Panc1 (cell line): Measurements from ENCODE around the gene PLCG1. TPM values are rescaled to one million over a fixed set of nuclear protein-coding genes. Genes with fewer than 3 reads are reported as not detected.

Experiments
- ATAC-seq: fragments of 200-7000 bp; cut with Tn5 transposase; 2 replicates; pipeline ENCODE4 v1.9.1; 2020; ENCODE audit warnings: mild to moderate bottlenecking, moderate library complexity
- BruUV-seq: library from RNA; stranded (reverse); fragments of 400-500 nt; replicated peaks from 2 replicates; lab custom pipeline; 2021; lab: Mats Ljungman, UMichigan
- CTCF ChIA-PET: fragments of 300-600 bp; sonication (Branson Sonifier 250); formaldehyde crosslinking; loops from one replicate; lab custom pipeline; 2022; ENCODE audit warnings: antibody characterized with exemption; lab: Charles Lee
- POLR2A ChIA-PET: fragments of 300-600 bp; sonication (Branson Sonifier 250); formaldehyde crosslinking; loops from one replicate; lab custom pipeline; 2022; ENCODE audit warnings: antibody characterized with exemption; lab: Charles Lee
- DNase-seq: peaks from one replicate; pipeline ENCODE4 v3.0.0-alpha.2; 2010; ENCODE audit warnings: low read depth, low spot score
- H3K27ac ChIP-seq: 2 replicates; pipeline ENCODE4 v1.5.1; 2011; ENCODE audit warnings: mild to moderate bottlenecking, low read length, inconsistent platforms
- H3K27me3 ChIP-seq: fragments of 200-500 bp; sonication (Bioruptor generic); 2 replicates; pipeline ENCODE4 v1.6.0; 2014; ENCODE audit warnings: low read length, inconsistent platforms; ENCODE audit not compliant: control insufficient read depth, insufficient read depth
- H3K36me3 ChIP-seq: fragments of 200-500 bp; sonication (Bioruptor generic); 2 replicates; pipeline ENCODE4 v1.5.1; 2014; ENCODE audit warnings: inconsistent platforms, mild to moderate bottlenecking, low read length, moderate library complexity; ENCODE audit not compliant: control insufficient read depth, insufficient read depth
- H3K4me1 ChIP-seq: 2 replicates; pipeline ENCODE4 v1.5.1; 2011; ENCODE audit warnings: inconsistent platforms, mild to moderate bottlenecking, low read length, moderate library complexity; ENCODE audit not compliant: control insufficient read depth, insufficient read depth
- H3K4me3 ChIP-seq, 2 experiments: 2 replicates each; pipeline ENCODE4 v1.5.1; 2011 to 2012; ENCODE audit warnings: low read depth in 2 of 2, low read length in 2 of 2, mild to moderate bottlenecking in 2 of 2, inconsistent platforms in 1 of 2, moderate library complexity in 1 of 2
- H3K9me3 ChIP-seq: fragments of 200-500 bp; sonication (Bioruptor generic); 2 replicates; pipeline ENCODE4 v1.5.1; 2014; ENCODE audit warnings: low read depth, mild to moderate bottlenecking, inconsistent platforms, low read length, moderate library complexity; ENCODE audit not compliant: control insufficient read depth, insufficient read depth
- CTCF ChIP-seq: fragments of 450-650 bp; IDR thresholded peaks from 2 replicates; pipeline ENCODE4 v1.5.1; 2017; ENCODE audit warnings: mild to moderate bottlenecking
- POLR2AphosphoS5 ChIP-seq: IDR thresholded peaks from 2 replicates; pipeline ENCODE4 v1.6.1; 2012; ENCODE audit warnings: mild to moderate bottlenecking, low read depth, low read length, moderate library complexity
- SIN3A ChIP-seq: IDR thresholded peaks from 2 replicates; pipeline ENCODE4 v1.6.1; 2012; ENCODE audit warnings: low read depth, mild to moderate bottlenecking, low read length, moderate library complexity, borderline replicate concordance; ENCODE audit not compliant: insufficient read depth
- TCF7L2 ChIP-seq: IDR thresholded peaks from 2 replicates; pipeline ENCODE4 v1.6.1; 2011; ENCODE audit warnings: mild to moderate bottlenecking, low read depth, low read length, inconsistent platforms
- in situ Hi-C: cut with HindIII; loops from 2 replicates; pipeline ENCODE4 v1.10.0; 2016; ENCODE audit warnings: low sequenced_read_pairs, low pct_unique_long_range_greater_than_20kb
- intact Hi-C: fragments of 100-400 bp; cut with micrococcal nuclease; formaldehyde crosslinking; loops from one replicate; pipeline ENCODE4 v1.10.0; 2022; ENCODE audit not compliant: unreplicated experiment
- total RNA-seq: library from RNA; stranded (reverse); gene quantifications from one replicate; pipeline ENCODE4 v1.2.1, GENCODE V29; 2021; ENCODE audit not compliant: unreplicated experiment
- TF ChIP-seq, protein P1 (sequence below), 2 experiments: IDR thresholded peaks; 2 replicates each; pipeline ENCODE4 v1.6.1; 2011 to 2012; ENCODE audit warnings: low read depth in 2 of 2, control low read depth in 1 of 2, low read length in 1 of 2, mild to moderate bottlenecking in 1 of 2, moderate library complexity in 1 of 2; ENCODE audit not compliant: insufficient read depth in 1 of 2

The PLCG1 gene
- total RNA-seq, 1 experiment from 2014 or later, result 159 TPM

DNA sequence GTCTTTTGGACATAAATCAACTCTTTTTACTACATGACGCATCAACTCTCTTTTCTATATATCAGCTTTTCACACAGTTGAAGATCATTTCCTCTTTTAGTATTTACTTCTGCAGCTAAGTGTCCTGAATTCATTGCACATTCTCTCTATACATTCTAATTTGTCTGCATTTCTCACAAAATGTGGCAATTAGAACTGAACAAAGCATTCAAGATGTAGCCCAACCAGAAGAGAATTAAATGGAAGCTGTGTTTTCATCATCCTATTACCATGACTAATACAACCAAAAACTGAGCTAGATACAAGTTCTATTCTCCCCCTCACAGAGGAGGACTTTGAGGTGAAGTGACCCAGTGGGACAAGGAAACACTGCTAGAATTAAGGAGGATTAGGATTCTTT is 86.9 kb downstream of the PLCG1 start:
- H3K4me1 ChIP-seq, result no peaks in the 10 kb centered on the region
- in situ Hi-C loops (no loop called here), intact Hi-C loops (no loop called here)
- BruUV-seq, result no TSS peak
- no peaks in the 10 kb centered on the region for H3K9me3 ChIP-seq
- TF ChIP-seq CTCF (no peak), POLR2AphosphoS5 (no peak), TCF7L2 (no peak), SIN3A (no peak)
- TF ChIP-seq, protein P1, sequence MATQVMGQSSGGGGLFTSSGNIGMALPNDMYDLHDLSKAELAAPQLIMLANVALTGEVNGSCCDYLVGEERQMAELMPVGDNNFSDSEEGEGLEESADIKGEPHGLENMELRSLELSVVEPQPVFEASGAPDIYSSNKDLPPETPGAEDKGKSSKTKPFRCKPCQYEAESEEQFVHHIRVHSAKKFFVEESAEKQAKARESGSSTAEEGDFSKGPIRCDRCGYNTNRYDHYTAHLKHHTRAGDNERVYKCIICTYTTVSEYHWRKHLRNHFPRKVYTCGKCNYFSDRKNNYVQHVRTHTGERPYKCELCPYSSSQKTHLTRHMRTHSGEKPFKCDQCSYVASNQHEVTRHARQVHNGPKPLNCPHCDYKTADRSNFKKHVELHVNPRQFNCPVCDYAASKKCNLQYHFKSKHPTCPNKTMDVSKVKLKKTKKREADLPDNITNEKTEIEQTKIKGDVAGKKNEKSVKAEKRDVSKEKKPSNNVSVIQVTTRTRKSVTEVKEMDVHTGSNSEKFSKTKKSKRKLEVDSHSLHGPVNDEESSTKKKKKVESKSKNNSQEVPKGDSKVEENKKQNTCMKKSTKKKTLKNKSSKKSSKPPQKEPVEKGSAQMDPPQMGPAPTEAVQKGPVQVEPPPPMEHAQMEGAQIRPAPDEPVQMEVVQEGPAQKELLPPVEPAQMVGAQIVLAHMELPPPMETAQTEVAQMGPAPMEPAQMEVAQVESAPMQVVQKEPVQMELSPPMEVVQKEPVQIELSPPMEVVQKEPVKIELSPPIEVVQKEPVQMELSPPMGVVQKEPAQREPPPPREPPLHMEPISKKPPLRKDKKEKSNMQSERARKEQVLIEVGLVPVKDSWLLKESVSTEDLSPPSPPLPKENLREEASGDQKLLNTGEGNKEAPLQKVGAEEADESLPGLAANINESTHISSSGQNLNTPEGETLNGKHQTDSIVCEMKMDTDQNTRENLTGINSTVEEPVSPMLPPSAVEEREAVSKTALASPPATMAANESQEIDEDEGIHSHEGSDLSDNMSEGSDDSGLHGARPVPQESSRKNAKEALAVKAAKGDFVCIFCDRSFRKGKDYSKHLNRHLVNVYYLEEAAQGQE (IDR thresholded peaks at IDR 0.05; ENCODE audit: insufficient read depth in 1 of 2, low read depth in 2 of 2, low read length in 1 of 2), result no peak
- no peaks in the 10 kb centered on the region for H3K27me3 ChIP-seq
- H3K4me3 ChIP-seq, result no peak overlapping the region
- H3K27ac ChIP-seq, result no peak overlapping the region
- H3K36me3 ChIP-seq, result no peaks in the 10 kb centered on the region
- POLR2A ChIA-PET, result interaction anchor here (0.6 kb wide), 1 partner anchor 78 kb away, joined by 3 read pairs; no protein-coding TSS in a partner anchor
- CTCF ChIA-PET, result no interaction called here
- no peak for ATAC-seq
- DNase-seq, result no peak

DNA sequence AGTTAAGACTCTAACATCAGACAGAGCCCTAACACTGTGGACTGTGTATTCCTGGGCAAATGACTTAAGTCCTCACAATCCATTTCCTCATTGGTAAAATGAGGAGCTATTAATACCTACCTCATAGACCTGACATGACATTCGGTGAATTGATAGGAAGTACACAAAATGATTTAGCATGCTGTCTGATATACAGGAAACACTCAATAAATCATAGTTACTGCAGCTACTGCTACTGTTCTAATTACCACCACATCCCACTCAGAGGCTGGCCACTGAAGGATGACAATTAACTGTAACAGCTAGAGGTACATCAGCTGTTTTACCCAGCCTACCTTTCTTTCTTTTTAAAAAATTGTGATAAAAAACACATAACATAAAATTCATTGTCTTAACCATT is 87.7 kb downstream of the PLCG1 start:
- ATAC-seq, result no peak
- H3K36me3 ChIP-seq, result no peaks in the 10 kb centered on the region
- no peaks in the 10 kb centered on the region for H3K9me3 ChIP-seq
- ChIA-PET POLR2A (no interaction called here), CTCF (no interaction called here)
- DNase-seq, result no peak
- no peak overlapping the region for H3K27ac ChIP-seq
- H3K4me3 ChIP-seq, result no peak overlapping the region
- intact Hi-C loops, result no loop called here
- no peaks in the 10 kb centered on the region for H3K4me1 ChIP-seq
- H3K27me3 ChIP-seq, result no peaks in the 10 kb centered on the region
- no TSS peak for BruUV-seq
- no peak for TF ChIP-seq TCF7L2
- TF ChIP-seq POLR2AphosphoS5, result no peak
- no peak for TF ChIP-seq SIN3A
- in situ Hi-C loops, result no loop called here

DNA sequence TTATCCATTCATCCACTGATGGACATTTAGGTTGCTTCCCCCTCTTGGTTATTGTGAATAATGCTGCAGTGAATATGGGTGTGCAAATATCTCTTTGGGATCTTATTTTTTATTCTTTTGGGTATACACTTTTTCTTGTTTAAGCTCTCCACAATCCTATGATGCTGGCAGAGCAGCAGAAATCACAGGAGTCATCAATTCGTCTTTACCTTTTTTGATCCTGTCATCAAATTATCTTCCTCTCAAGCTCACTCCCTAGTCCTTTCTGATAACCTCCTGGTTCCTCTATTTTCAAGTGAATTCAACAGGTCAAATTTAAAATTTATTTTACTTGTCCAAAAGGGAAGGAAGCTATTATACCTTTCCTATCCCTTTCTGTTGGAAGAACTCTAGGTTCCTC is 89.1 kb downstream of the PLCG1 start:
- TF ChIP-seq, protein P1 (IDR thresholded peaks at IDR 0.05; ENCODE audit: insufficient read depth in 1 of 2, low read depth in 2 of 2, low read length in 1 of 2), result no peak
- TF ChIP-seq SIN3A (no peak), POLR2AphosphoS5 (no peak), CTCF (no peak), TCF7L2 (no peak)
- Histone ChIP-seq H3K4me3 (no peak overlapping the region), H3K36me3 (no peaks in the 10 kb centered on the region), H3K27me3 (no peaks in the 10 kb centered on the region), H3K9me3 (no peaks in the 10 kb centered on the region), H3K4me1 (no peaks in the 10 kb centered on the region), H3K27ac (no peak overlapping the region)
- BruUV-seq, result no TSS peak
- in situ Hi-C loops, result no loop called here
- ATAC-seq (no peak), DNase-seq (no peak)
- ChIA-PET POLR2A (no interaction called here), CTCF (no interaction called here)
- intact Hi-C loops, result no loop called here
